Left cardiac atrium (tissue), 4 donors: Measurements from ENCODE around the gene AKIRIN2. TPM values are rescaled to one million over a fixed set of nuclear protein-coding genes. Genes with fewer than 3 reads are reported as not detected.

ENCODE experiments used
- ATAC-seq, 2 donors: fragments of 200-7000 bp; cut with Tn5 transposase; one replicate each; pipeline ENCODE4 v1.9.1; 2020; ENCODE audit warnings: mild to moderate bottlenecking in 2 of 2, moderate library complexity in 2 of 2
- DNase-seq: peaks from one replicate; pipeline ENCODE4 v3.0.0-alpha.2; 2020
- intact Hi-C, 2 donors: fragments of 100-400 bp; cut with DNase I; formaldehyde crosslinking; loops; one replicate each; pipeline versions ENCODE4 v1.14.1 to v1.15.1; 2022 to 2023
- total RNA-seq, 2 donors: library from RNA; stranded (reverse); fragmentation: NEBNext Ultra II Directional; extraction: Animal tissue kit (Norgen Biotek cat#: 25700); gene quantifications; one replicate each; pipeline ENCODE4 v1.2.1, GENCODE V29; 2021
- donor health status: DM: no; HTN: yes; CAD: no.
- donor health status: DM: no; HTN: yes; CAD: no; lungs with severe emphysema.
- donor health status: DM: yes; HTN: yes; CAD: no.
- donor health status: Dilated cardiomyopathy.

Gene AKIRIN2
- total RNA-seq, 2 donors from 2014 or later = 34.0 to 38.1 TPM

DNA sequence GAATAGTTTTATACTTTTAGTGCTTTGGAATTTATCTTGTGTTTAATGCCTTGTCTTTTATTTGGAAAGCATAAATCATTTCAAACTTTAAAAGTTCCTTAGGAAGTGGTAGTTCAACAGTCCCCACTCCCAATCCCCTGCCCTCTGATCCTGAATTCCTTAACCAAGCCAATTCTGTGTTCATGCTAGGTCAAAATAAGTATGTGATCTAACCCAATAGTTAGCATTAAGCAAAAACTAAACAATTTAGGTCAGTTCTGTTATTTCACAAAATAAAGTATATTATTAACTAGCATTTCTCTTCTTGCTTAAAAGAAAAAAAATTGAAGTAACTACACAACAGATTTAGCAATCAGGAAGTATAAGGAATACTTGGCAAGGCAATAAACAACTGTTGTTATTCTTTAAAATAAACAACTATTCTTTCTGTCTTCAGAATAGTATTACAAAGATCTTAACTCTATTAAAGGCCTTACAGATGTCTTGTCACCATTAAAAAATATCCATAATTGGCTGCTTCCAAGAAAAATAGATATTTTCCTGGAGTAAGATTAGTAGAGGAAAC, 37.0 kb downstream of the AKIRIN2 start:
- intact Hi-C loops = no loop called here
- ATAC-seq (no peak), DNase-seq (no peak)

DNA sequence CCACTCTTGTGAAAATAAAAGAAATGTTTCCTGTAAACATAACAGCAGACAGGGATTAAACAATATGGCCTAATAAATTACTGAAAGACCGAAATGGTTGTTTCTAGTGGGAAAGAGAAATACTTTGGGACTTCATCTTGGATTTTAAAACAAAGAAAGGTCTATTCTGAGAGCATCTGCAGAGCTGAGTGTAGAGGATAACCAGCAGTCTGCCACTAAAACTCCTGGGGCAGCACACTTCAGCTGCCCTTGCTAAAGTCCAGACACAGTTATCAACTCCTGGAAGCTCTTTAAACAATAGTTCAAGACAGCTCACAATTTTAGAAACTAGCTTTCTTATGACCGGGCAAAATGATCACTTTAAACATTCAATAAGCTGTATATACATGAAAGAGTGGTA, 38.6 kb downstream of the AKIRIN2 start:
- ATAC-seq (no peak), DNase-seq (no peak)
- intact Hi-C loops = no loop called here

GRCh38 chr6:87661503-87661902, 40.5 kb downstream of the AKIRIN2 start:
- DNase-seq = no peak
- peak in 1 of 2 donors; percentile 36 for ATAC-seq
- intact Hi-C loops = no loop called here

GRCh38 chr6:87661016-87661415, 41.0 kb downstream of the AKIRIN2 start:
- ATAC-seq (no peak), DNase-seq (no peak)
- intact Hi-C loops = no loop called here

- ATAC-seq = peak in 1 of 2 donors; percentile 92
- intact Hi-C loops = no loop called here
- DNase-seq = no peak
These were observed 41.7 kb downstream of the AKIRIN2 start for GRCh38 chr6:87660226-87660911.

- no peak for DNase-seq
- no peak for ATAC-seq
These were observed 43.5 kb downstream of the AKIRIN2 start for GRCh38 chr6:87658516-87658915.

GRCh38 chr6:87656857-87657256, 45.2 kb downstream of the AKIRIN2 start:
- intact Hi-C loops = no loop called here

More at GRCh38 chr6:87658516-87658915, 43.5 kb downstream of the AKIRIN2 start:
- intact Hi-C loops = no loop called here

DNA sequence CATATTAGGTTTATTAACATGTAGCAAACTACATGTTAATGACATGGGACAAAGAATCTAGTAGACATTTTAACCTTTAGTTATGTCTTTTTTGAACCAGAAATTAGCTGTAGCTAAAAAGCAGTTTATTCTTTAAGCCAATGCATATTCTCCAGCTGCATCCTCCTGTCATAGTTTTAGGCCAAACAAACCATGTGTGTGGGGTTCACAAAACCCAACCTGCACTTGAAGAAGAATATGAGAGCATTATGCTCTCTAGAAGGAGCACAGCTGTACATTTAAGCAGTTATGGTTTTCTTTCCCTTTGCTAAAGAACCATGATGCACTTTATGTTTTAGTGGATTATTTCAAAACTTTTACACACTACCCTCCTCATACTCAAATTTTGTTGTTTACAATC, 46.2 kb downstream of the AKIRIN2 start:
- intact Hi-C loops = no loop called here
- DNase-seq (no peak), ATAC-seq (no peak)

More at GRCh38 chr6:87656857-87657256, 45.2 kb downstream of the AKIRIN2 start:
- DNase-seq = no peak
- no peak for ATAC-seq

DNA sequence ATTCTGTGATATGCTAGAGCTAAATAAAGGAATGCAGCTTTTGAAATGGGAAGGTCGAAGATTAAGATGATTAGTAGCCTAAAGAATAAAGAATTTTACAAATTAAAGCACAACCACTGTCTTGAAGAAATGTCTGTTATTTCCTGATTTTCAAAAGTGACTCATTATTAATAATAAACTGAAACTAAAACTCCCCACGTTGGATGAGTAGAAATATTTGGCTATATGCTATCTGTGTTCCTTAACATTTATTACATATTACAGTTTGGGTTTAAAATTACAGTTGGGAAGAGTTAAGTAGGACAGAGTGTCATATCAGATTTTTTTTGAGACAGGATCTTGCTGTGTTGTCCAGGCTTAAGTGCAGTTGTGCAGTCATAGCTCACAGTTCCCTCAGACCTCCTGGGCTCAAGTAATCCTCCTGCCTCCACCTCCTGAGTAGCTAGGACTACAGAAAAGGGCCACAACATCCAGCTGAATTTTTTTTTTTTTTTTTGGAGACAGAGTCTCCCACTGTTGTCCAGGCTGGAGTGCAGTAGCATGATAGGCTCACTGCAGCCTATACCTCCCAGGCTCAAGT, 47.1 kb downstream of the AKIRIN2 start:
- intact Hi-C loops = no loop called here
- no peak for ATAC-seq
- DNase-seq = no peak

GRCh38 chr6:87654122-87654521, 47.9 kb downstream of the AKIRIN2 start:
- DNase-seq (no peak), ATAC-seq (no peak)
- intact Hi-C loops = no loop called here

- intact Hi-C loops = no loop called here
- DNase-seq (no peak), ATAC-seq (no peak)
These were observed 48.7 kb downstream of the AKIRIN2 start for GRCh38 chr6:87653074-87653962.

DNA sequence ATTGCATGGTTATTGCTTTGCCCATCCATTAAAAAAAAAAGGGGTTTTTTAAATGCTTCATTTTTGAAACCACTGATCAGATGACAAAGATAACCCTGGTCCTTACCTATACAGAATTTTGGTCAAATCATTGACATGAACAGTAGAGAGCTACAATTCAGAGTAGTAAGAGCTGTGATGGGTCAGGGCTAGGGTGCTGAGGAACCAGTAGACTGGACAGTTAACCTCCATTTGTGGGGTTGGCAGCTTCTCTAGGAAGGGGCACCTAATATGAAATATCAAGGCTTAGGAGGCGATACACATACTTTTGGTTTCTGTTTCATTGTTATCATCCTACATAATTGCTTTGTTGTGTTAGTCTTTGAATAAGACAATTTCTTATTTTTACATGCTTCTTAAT, 57.0 kb downstream of the AKIRIN2 start:
- no peak for ATAC-seq
- no peak for DNase-seq
- intact Hi-C loops = no loop called here

DNA sequence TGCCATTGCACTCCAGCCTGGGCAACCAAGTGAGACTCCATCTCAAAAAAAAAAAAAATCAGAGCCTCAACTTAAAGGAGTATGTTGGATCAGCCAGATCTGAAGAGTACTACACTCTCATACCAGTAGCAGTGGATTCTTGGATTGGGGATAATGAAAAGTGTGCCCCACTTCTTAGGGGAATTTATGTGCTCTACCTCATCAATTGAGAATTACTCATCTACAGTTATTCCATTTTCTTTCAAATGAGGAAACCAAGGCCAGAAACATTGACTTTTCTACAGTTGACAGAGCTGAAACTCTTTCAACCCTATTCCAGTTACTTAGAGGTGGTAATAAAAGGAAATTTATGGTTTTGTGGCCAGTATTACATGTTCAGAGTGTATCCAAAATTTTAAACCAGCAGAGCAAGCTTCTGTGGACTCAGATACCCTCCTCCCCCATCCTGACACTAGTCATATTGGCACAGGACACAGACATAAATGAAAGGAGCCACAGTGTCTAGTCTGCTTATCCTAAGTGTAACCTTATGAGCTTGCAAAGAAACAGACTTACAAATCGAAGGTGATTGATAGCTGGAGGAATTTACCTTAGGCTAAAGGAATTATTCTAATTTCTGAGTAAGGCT, 60.9 kb downstream of the AKIRIN2 start:
- intact Hi-C loops = no loop called here
- no peak for DNase-seq
- ATAC-seq = no peak

DNA sequence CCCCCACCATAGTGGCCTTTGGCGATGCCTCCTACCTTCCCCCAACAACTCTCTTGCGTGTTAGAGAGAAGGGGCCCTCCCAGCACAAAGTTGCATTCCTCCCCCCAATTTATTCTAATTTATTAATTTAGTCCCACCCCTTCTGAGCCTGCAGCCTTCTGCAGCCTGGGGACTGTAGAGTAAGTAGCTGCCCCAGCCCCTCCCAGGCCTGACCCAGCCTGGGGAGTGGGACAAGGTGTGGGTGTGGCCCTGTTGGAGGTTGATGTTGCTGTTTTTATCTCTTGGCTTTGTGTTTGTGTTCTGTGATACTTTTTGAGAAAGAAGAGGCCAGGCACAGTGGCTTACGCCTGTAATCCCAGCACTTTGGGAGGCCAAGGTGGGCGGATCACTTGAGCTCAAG, 62.7 kb downstream of the AKIRIN2 start:
- intact Hi-C loops = no loop called here
- ATAC-seq (no peak), DNase-seq (no peak)

DNA sequence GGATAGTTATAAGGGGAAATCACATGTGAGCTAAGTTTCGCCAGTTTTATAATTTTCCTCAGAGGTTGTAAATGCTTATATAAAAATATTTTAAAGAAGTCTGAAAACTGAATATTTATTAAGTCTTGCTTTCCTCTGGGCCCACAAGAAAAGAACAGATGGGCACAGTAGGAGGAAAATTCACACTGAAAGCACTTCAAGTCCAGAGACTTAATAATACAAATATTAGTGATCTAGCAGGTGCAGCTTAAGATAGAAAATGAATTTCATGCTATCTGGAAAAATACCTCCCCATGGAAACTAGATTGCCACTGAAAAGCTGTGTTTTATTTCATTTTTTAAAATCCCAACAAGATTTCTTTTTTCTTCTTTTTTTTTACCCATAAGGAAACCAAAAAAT, 64.9 kb downstream of the AKIRIN2 start:
- no peak for ATAC-seq
- intact Hi-C loops = no loop called here
- no peak for DNase-seq

GRCh38 chr6:87636315-87636714, 65.7 kb downstream of the AKIRIN2 start:
- ATAC-seq (no peak), DNase-seq (no peak)
- intact Hi-C loops = no loop called here

- ATAC-seq (no peak), DNase-seq (no peak)
- intact Hi-C loops = no loop called here
These were observed 68.2 kb downstream of the AKIRIN2 start for GRCh38 chr6:87633851-87634250.

DNA sequence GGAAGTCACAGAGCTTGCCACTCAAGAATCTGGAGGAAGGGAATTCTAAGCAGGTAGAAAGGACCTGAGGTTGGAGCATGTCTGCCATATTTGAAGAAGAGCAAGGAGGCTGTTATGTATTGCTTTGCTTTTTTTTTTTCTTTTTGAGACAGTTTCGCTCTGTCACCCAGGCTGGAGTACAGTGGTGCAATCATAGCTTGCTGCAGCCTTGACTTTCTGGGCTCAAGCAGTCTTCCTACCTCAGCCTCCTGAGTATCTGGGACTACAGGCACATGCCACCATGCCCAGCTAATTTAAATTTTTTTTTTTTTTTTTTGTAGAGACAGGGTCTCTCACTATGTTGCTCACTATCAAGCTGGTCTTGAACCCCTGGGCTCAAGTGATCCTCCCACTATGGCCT, 71.3 kb downstream of the AKIRIN2 start:
- DNase-seq (no peak), ATAC-seq (no peak)
- intact Hi-C loops = no loop called here

- ATAC-seq = no peak
These were observed 73.2 kb downstream of the AKIRIN2 start for GRCh38 chr6:87628881-87629280.

DNA sequence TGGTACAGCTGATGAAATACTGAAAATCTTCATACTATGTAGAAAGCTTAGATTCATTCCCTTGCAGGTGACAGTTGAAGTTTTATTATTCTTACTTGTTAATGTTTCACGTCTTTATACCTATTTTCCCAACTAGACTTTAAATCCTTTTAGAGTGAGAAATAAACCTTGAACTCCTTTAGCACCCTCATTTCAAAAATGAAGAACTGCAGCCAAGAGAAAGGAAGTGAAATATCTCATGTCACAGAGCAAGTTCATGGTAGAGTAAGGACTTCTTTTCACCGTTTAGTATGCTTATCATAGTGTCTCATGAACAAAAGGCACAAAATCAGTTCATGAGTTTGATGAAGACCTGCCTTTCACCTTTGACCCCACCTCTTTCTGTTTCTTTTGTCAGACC, 73.6 kb downstream of the AKIRIN2 start:
- intact Hi-C loops = no loop called here
- ATAC-seq = no peak
- no peak for DNase-seq

More at GRCh38 chr6:87628881-87629280, 73.2 kb downstream of the AKIRIN2 start:
- DNase-seq = no peak
- intact Hi-C loops = no loop called here
